Superior temporal gyrus (tissue), 1 donor: ENCODE measurements around the gene GALM.

Experiments
- DNase-seq: peaks from one replicate; pipeline ENCODE4 v3.0.0-alpha.2; 2016; ENCODE audit errors: extremely low spot score

GALM gene

GRCh38 chr2:38649176-38649728, 16.7 kb upstream of the GALM start:
- DNase-seq, result no peak

GRCh38 chr2:38650012-38650411, 15.9 kb upstream of the GALM start:
- no peak for DNase-seq

- no peak for DNase-seq
These were observed 15.2 kb upstream of the GALM start for GRCh38 chr2:38650717-38651116.

GRCh38 chr2:38652431-38653273, 13.3 kb upstream of the GALM start:
- DNase-seq, result no peak

- no peak for DNase-seq
These were observed 12.6 kb upstream of the GALM start for GRCh38 chr2:38653380-38653714.

GRCh38 chr2:38653715-38654527, 12.0 kb upstream of the GALM start:
- no peak for DNase-seq

- no peak for DNase-seq
These were observed 11.2 kb upstream of the GALM start for GRCh38 chr2:38654528-38655381.

- no peak for DNase-seq
These were observed 10.5 kb upstream of the GALM start for GRCh38 chr2:38655441-38655840.

- DNase-seq, result no peak
These were observed 8.9 kb upstream of the GALM start for GRCh38 chr2:38656866-38657480.

- DNase-seq, result no peak
These were observed 7.3 kb upstream of the GALM start for GRCh38 chr2:38658613-38659012.

GRCh38 chr2:38659115-38659514, 6.8 kb upstream of the GALM start:
- no peak for DNase-seq

- DNase-seq, result no peak
These were observed 5.6 kb upstream of the GALM start for GRCh38 chr2:38660282-38660681.

- no peak for DNase-seq
These were observed 4.6 kb upstream of the GALM start for GRCh38 chr2:38661306-38661705.

GRCh38 chr2:38666556-38666910, 619 bp downstream of the GALM start:
- DNase-seq, result no peak

GRCh38 chr2:38668092-38668491, 2.2 kb downstream of the GALM start:
- DNase-seq, result no peak

GRCh38 chr2:38668779-38669479, 3.0 kb downstream of the GALM start:
- DNase-seq, result no peak

- DNase-seq, result no peak
These were observed 5.4 kb downstream of the GALM start for GRCh38 chr2:38671303-38671702.

- DNase-seq, result no peak
These were observed 6.0 kb downstream of the GALM start for GRCh38 chr2:38671946-38672345.

- no peak for DNase-seq
These were observed 6.8 kb downstream of the GALM start for GRCh38 chr2:38672445-38673391.

- no peak for DNase-seq
These were observed 10.8 kb downstream of the GALM start for GRCh38 chr2:38676681-38677080.
